GM23338 (cell line): ENCODE measurements around the gene ACTR2. TPM values are rescaled to one million over a fixed set of nuclear protein-coding genes. Genes with fewer than 3 reads are reported as not detected.

ENCODE experiments used
- ATAC-seq: fragments of 200-7000 bp; cut with Tn5 transposase; 3 replicates; pipeline ENCODE4 v1.9.1; 2020
- DNase-seq: peaks from one replicate; pipeline ENCODE4 v3.0.0-alpha.2; 2015; ENCODE audit warnings: low spot score
- H2AFZ ChIP-seq: fragments of 200-600 bp; sonication (generic); 2 replicates; pipeline ENCODE4 v1.8.0; 2016; ENCODE audit warnings: antibody characterized with exemption, mild to moderate bottlenecking, moderate library complexity
- H3F3A ChIP-seq: fragments of 200-600 bp; sonication (generic); replicated peaks from 2 replicates; pipeline ENCODE4 v1.8.0; 2017; ENCODE audit warnings: antibody characterized with exemption, mixed run types, low read depth
- H3K27ac ChIP-seq: fragments of 200-600 bp; sonication (generic); 2 replicates; pipeline ENCODE4 v1.6.1; 2016; ENCODE audit warnings: low read depth
- H3K27me3 ChIP-seq: fragments of 200-600 bp; sonication (generic); 2 replicates; pipeline ENCODE4 v1.8.0; 2016; ENCODE audit warnings: mild to moderate bottlenecking, mixed run types, moderate library complexity; ENCODE audit not compliant: insufficient read depth
- H3K36me3 ChIP-seq: fragments of 200-600 bp; sonication (generic); 2 replicates; pipeline ENCODE4 v1.8.0; 2016; ENCODE audit warnings: mild to moderate bottlenecking; ENCODE audit not compliant: insufficient read depth
- H3K4me1 ChIP-seq: fragments of 200-600 bp; sonication (generic); 2 replicates; pipeline ENCODE4 v1.8.0; 2016; ENCODE audit warnings: mild to moderate bottlenecking, moderate library complexity; ENCODE audit not compliant: insufficient read depth
- H3K4me2 ChIP-seq: fragments of 200-600 bp; sonication (generic); 2 replicates; pipeline ENCODE4 v1.7.1; 2017; ENCODE audit warnings: mixed run types
- H3K4me3 ChIP-seq: fragments of 200-600 bp; sonication (generic); 2 replicates; pipeline ENCODE4 v1.6.1; 2016; ENCODE audit warnings: mixed run types
- H3K79me2 ChIP-seq: fragments of 200-600 bp; sonication (generic); replicated peaks from 2 replicates; pipeline ENCODE4 v1.8.0; 2017; ENCODE audit warnings: mild to moderate bottlenecking; ENCODE audit not compliant: insufficient read depth
- H3K9me2 ChIP-seq: fragments of 200-600 bp; sonication (generic); 2 replicates; pipeline ENCODE4 v1.8.0; 2017; ENCODE audit not compliant: insufficient read depth
- H4K20me1 ChIP-seq: fragments of 200-600 bp; sonication (generic); replicated peaks from 2 replicates; pipeline ENCODE4 v1.8.0; 2017; ENCODE audit warnings: mild to moderate bottlenecking; ENCODE audit not compliant: insufficient read depth
- H3K27ac Mint-ChIP-seq: 2 replicates; pipeline ENCODE4 v1.8.0; 2020; ENCODE audit warnings: inconsistent platforms, mild to moderate bottlenecking, moderate library complexity, mixed read lengths
- H3K27me3 Mint-ChIP-seq: 3 replicates; pipeline ENCODE4 v1.8.0; 2022; ENCODE audit warnings: low read depth, mild to moderate bottlenecking, moderate library complexity, mixed read lengths, inconsistent platforms; ENCODE audit not compliant: insufficient read depth, poor library complexity
- H3K36me3 Mint-ChIP-seq: 3 replicates; pipeline ENCODE4 v1.8.0; 2021; ENCODE audit warnings: low read depth, mild to moderate bottlenecking, inconsistent platforms, moderate library complexity, mixed read lengths
- H3K4me1 Mint-ChIP-seq: 3 replicates; pipeline ENCODE4 v1.8.0; 2020; ENCODE audit warnings: mild to moderate bottlenecking, inconsistent platforms, mixed read lengths
- H3K4me3 Mint-ChIP-seq: 3 replicates; pipeline ENCODE4 v1.8.0; 2021; ENCODE audit warnings: moderate library complexity, mild to moderate bottlenecking, inconsistent platforms, mixed read lengths
- H3K9me3 Mint-ChIP-seq: 3 replicates; pipeline ENCODE4 v1.8.0; 2020; ENCODE audit warnings: moderate library complexity, mild to moderate bottlenecking, inconsistent platforms, mixed read lengths
- CREB1 ChIP-seq: fragments of 250-450 bp; sonication (Bioruptor Pico); IDR thresholded peaks from 2 replicates; pipeline ENCODE4 v1.5.0; 2020; ENCODE audit warnings: low read depth, mild to moderate bottlenecking, moderate library complexity
- CTCF ChIP-seq, 2 experiments: fragments of 200-600 bp in 1 of 2; sonication (generic) in 1 of 2; conservative IDR thresholded peaks; 2 replicates each; pipeline versions ENCODE4 v1.5.1 to v1.6.1; 2016 to 2017; ENCODE audit warnings: antibody characterized with exemption in 2 of 2, low read depth in 2 of 2, mild to moderate bottlenecking in 2 of 2, moderate library complexity in 1 of 2
- ETS1 ChIP-seq: IDR thresholded peaks from 2 replicates; pipeline ENCODE4 v1.6.1; 2016; ENCODE audit warnings: antibody characterized with exemption
- EZH2 ChIP-seq: fragments of 200-600 bp; sonication (generic); IDR thresholded peaks from one replicate; pipeline ENCODE4 v1.8.0; 2017; ENCODE audit warnings: antibody characterized with exemption, mild to moderate bottlenecking, low read depth; ENCODE audit not compliant: unreplicated experiment
- EZH2phosphoT487 ChIP-seq: fragments of 200-600 bp; sonication (generic); IDR thresholded peaks from one replicate; pipeline ENCODE4 v1.8.1; 2018; ENCODE audit warnings: antibody characterized with exemption; ENCODE audit not compliant: unreplicated experiment
- NANOG ChIP-seq: IDR thresholded peaks from 2 replicates; pipeline ENCODE4 v1.6.1; 2016; ENCODE audit warnings: antibody characterized with exemption, borderline replicate concordance
- POLR2AphosphoS5 ChIP-seq: IDR thresholded peaks from 2 replicates; pipeline ENCODE4 v1.6.1; 2016; ENCODE audit warnings: antibody characterized with exemption, low read depth
- REST ChIP-seq: IDR thresholded peaks from one replicate; pipeline ENCODE4 v1.6.1; 2018; ENCODE audit warnings: antibody characterized with exemption; ENCODE audit not compliant: unreplicated experiment
- STAT1 ChIP-seq: IDR thresholded peaks from one replicate; pipeline ENCODE4 v1.6.1; 2016; ENCODE audit warnings: antibody characterized with exemption; ENCODE audit not compliant: unreplicated experiment
- ZNF114 ChIP-seq: fragments of 250-450 bp; sonication (Bioruptor Pico); IDR thresholded peaks from 2 replicates; pipeline ENCODE4 v1.5.0; 2020; ENCODE audit warnings: mild to moderate bottlenecking, moderate library complexity
- ZNF331 ChIP-seq: fragments of 250-450 bp; sonication (Bioruptor Pico); IDR thresholded peaks from 2 replicates; pipeline ENCODE4 v1.5.0; 2020; ENCODE audit warnings: low read depth, mild to moderate bottlenecking, moderate library complexity
- polyA plus RNA-seq: library from polyadenylated mRNA; unstranded; fragments of >200 nt; fragmentation: Nextera tagmentation; extraction: Ambion mirVana; gene quantifications from 2 replicates; pipeline ENCODE4 v1.2.1, GENCODE V29; 2016
- total RNA-seq: library from RNA; depleted of rRNA; stranded (reverse); fragments of >200 nt; shearing (Covaris generic); gene quantifications from 2 replicates; pipeline ENCODE4 v1.2.3, GENCODE V29; 2014

Gene ACTR2
- total and polyA plus RNA-seq, 2 experiments from 2014 or later = 73.6 to 87.6 TPM

- Histone ChIP-seq H3K4me3 (no peak overlapping the region), H4K20me1 (no peaks in the 10 kb centered on the region; the same call in 1 of the 2 replicates), H3K27ac (no peak overlapping the region), H3K9me2 (no peaks in the 10 kb centered on the region), H3F3A (no peaks in the 10 kb centered on the region), H3K79me2 (no peaks in the 10 kb centered on the region), H3K4me2 (no peak overlapping the region), H2AFZ (no peak overlapping the region), H3K36me3 (no peaks in the 10 kb centered on the region), H3K27me3 (no peaks in the 10 kb centered on the region), H3K4me1 (no peaks in the 10 kb centered on the region)
- Mint-ChIP-seq H3K4me1 (peaks cover 3% of the 10 kb centered on the region; the same call in 1 of the 3 replicates), H3K27me3 (peaks cover 6% of the 10 kb centered on the region), H3K36me3 (no peaks in the 10 kb centered on the region), H3K9me3 (no peaks in the 10 kb centered on the region), H3K4me3 (no peak overlapping the region), H3K27ac (no peak overlapping the region)
- TF ChIP-seq STAT1 = no peak
- DNase-seq (no peak), ATAC-seq (no peak)
Observed at GRCh38 chr2:65212619-65213018, 15.0 kb upstream of the ACTR2 start.

GRCh38 chr2:65213035-65213434, 14.6 kb upstream of the ACTR2 start:
- no peak overlapping the region for H3K4me2 ChIP-seq
- DNase-seq (no peak), ATAC-seq (no peak)
- H2AFZ ChIP-seq = no peak overlapping the region
- no peaks in the 10 kb centered on the region for H3K79me2 ChIP-seq
- H4K20me1 ChIP-seq = no peaks in the 10 kb centered on the region; the same call in 1 of the 2 replicates
- Mint-ChIP-seq H3K9me3 (no peaks in the 10 kb centered on the region), H3K36me3 (no peaks in the 10 kb centered on the region), H3K4me1 (peaks cover 3% of the 10 kb centered on the region; the same call in 1 of the 3 replicates), H3K27ac (no peak overlapping the region), H3K4me3 (no peak overlapping the region), H3K27me3 (peaks cover 6% of the 10 kb centered on the region)
- no peaks in the 10 kb centered on the region for H3K4me1 ChIP-seq
- TF ChIP-seq CTCF (conservative IDR thresholded peaks at IDR 0.05; ENCODE audit: low read depth in 2 of 2) (no peak), EZH2phosphoT487 (no peak), ZNF114 (no peak), POLR2AphosphoS5 (no peak), STAT1 (no peak), NANOG (no peak), EZH2 (no peak)
- H3K27me3 ChIP-seq = no peaks in the 10 kb centered on the region
- no peaks in the 10 kb centered on the region for H3K36me3 ChIP-seq
- H3K4me3 ChIP-seq = no peak overlapping the region
- no peaks in the 10 kb centered on the region for H3F3A ChIP-seq
- H3K9me2 ChIP-seq = no peaks in the 10 kb centered on the region
- H3K27ac ChIP-seq = no peak overlapping the region

GRCh38 chr2:65214361-65214760, 13.3 kb upstream of the ACTR2 start:
- no peaks in the 10 kb centered on the region for H3K79me2 ChIP-seq
- Mint-ChIP-seq H3K27me3 (peaks cover 6% of the 10 kb centered on the region), H3K4me3 (no peak overlapping the region), H3K27ac (no peak overlapping the region), H3K36me3 (no peaks in the 10 kb centered on the region), H3K9me3 (no peaks in the 10 kb centered on the region), H3K4me1 (peaks cover 3% of the 10 kb centered on the region; the same call in 1 of the 3 replicates)
- H3K4me3 ChIP-seq = no peak overlapping the region
- H3K9me2 ChIP-seq = no peaks in the 10 kb centered on the region
- H3K27me3 ChIP-seq = no peaks in the 10 kb centered on the region
- no peak for DNase-seq
- no peak overlapping the region for H3K4me2 ChIP-seq
- H3K27ac ChIP-seq = no peak overlapping the region
- H4K20me1 ChIP-seq = no peaks in the 10 kb centered on the region; the same call in 1 of the 2 replicates
- ATAC-seq = no peak
- no peaks in the 10 kb centered on the region for H3K4me1 ChIP-seq
- no peaks in the 10 kb centered on the region for H3K36me3 ChIP-seq
- H3F3A ChIP-seq = no peaks in the 10 kb centered on the region
- H2AFZ ChIP-seq = no peak overlapping the region
- TF ChIP-seq POLR2AphosphoS5 (no peak), ZNF114 (no peak), CREB1 (CRISPR knock-in tag) (no peak), ZNF331 (CRISPR knock-in tag) (no peak), CTCF (conservative IDR thresholded peaks at IDR 0.05; ENCODE audit: low read depth in 2 of 2) (no peak), ETS1 (no peak), REST (no peak), EZH2 (no peak), EZH2phosphoT487 (no peak)
